SK-N-SH treated with all-trans-retinoic acid at 6 μM for 48 hours (cell line): ENCODE results near the gene SFMBT1.

ENCODE experiments used
- BACH2 ChIP-seq: fragments of 250-450 bp; sonication (Bioruptor Pico); IDR thresholded peaks from 2 replicates; pipeline ENCODE4 v1.9.0; 2021; ENCODE audit warnings: mild to moderate bottlenecking, borderline replicate concordance
- CREB5 ChIP-seq: fragments of 250-450 bp; sonication (Bioruptor Pico); IDR thresholded peaks from 2 replicates; pipeline ENCODE4 v1.5.1; 2020; ENCODE audit warnings: low read depth, mild to moderate bottlenecking, moderate library complexity
- ISL1 ChIP-seq: fragments of 250-450 bp; sonication (Bioruptor Pico); IDR thresholded peaks from 2 replicates; pipeline ENCODE4 v2.1.2; 2022; ENCODE audit warnings: mild to moderate bottlenecking, moderate library complexity
- OSR1 ChIP-seq: fragments of 250-450 bp; sonication (Bioruptor Pico); IDR thresholded peaks from 2 replicates; pipeline ENCODE4 v1.8.0; 2022; ENCODE audit warnings: moderate library complexity, mild to moderate bottlenecking, inconsistent platforms
- TCF4 ChIP-seq: fragments of 250-450 bp; sonication (Bioruptor Pico); IDR thresholded peaks from 2 replicates; pipeline ENCODE4 v1.8.0; 2021; ENCODE audit warnings: mild to moderate bottlenecking, moderate library complexity, borderline replicate concordance
- ZFP3 ChIP-seq: fragments of 250-450 bp; sonication (Bioruptor Pico); IDR thresholded peaks from 2 replicates; pipeline ENCODE4 v1.5.0; 2020; ENCODE audit warnings: mild to moderate bottlenecking, moderate library complexity
- ZNF70 ChIP-seq: fragments of 450-650 bp; formaldehyde crosslinking; IDR thresholded peaks from 2 replicates; pipeline ENCODE4 v1.5.0; 2020; ENCODE audit warnings: mild to moderate bottlenecking, moderate library complexity

GRCh38 chr3:52894756-52895155, 151.1 kb downstream of the SFMBT1 start:
- no peak for TF ChIP-seq BACH2 (CRISPR knock-in tag)
- no peak for TF ChIP-seq OSR1 (CRISPR knock-in tag)
- no peak for TF ChIP-seq ZFP3 (CRISPR knock-in tag)
- no peak for TF ChIP-seq CREB5 (CRISPR knock-in tag)
- no peak for TF ChIP-seq TCF4
- TF ChIP-seq ZNF70 (CRISPR knock-in tag): no peak
- TF ChIP-seq ISL1 (CRISPR knock-in tag): no peak
